SH-SY5Y (cell line): ENCODE data around the gene ATP10A.

Source experiments
- GATA2 ChIP-seq: IDR thresholded peaks from 2 replicates; pipeline ENCODE4 v1.6.1; 2011; ENCODE audit warnings: mild to moderate bottlenecking, low read depth, low read length
- GATA3 ChIP-seq: IDR thresholded peaks from 2 replicates; pipeline ENCODE4 v1.6.1; 2011; ENCODE audit warnings: low read depth, mild to moderate bottlenecking, low read length, moderate library complexity

ATP10A gene

GRCh38 chr15:25734680-25735355 is 128.3 kb downstream of the ATP10A start:
- TF ChIP-seq GATA2: no peak
- no peak for TF ChIP-seq GATA3

DNA sequence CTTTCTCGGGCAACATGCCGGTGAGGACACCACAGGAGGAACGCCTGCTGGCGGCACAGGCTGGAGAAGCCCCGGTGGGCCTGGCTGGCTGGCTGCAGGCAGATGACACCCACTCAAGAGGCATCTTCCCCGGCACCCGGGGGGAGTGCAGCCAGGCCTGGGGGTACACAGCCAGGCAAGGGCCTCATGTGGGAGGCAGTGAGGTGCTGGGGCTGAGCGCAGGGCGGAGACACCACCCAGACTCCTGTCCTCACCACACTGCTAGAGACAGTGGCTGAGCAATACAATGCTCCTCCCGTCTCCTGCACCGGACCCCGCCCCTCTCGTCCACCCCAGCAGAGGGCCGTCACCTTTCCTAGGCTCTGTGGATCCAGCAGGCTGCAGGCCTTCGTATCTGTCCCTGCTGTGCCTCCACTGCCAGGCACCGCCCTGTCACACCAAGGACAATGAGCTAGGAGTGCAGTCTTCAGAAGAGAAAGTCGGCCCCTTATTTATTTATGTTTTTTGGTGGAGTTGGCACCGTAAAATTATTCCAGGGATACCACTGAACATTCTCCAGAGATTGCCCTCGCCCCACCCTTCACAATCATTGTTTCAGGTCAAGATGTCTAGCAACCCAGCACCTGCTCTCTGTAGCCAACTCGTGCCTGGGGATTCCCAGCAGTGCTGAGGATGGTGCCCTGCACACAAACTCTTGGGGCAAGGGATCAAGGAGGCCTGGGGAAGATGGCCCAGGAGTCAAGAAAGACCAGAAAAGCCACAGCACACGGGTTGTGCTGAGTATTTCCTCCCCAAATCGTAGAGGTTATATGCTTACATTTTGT is 129.1 kb downstream of the ATP10A start:
- TF ChIP-seq GATA3: no peak
- no peak for TF ChIP-seq GATA2

DNA sequence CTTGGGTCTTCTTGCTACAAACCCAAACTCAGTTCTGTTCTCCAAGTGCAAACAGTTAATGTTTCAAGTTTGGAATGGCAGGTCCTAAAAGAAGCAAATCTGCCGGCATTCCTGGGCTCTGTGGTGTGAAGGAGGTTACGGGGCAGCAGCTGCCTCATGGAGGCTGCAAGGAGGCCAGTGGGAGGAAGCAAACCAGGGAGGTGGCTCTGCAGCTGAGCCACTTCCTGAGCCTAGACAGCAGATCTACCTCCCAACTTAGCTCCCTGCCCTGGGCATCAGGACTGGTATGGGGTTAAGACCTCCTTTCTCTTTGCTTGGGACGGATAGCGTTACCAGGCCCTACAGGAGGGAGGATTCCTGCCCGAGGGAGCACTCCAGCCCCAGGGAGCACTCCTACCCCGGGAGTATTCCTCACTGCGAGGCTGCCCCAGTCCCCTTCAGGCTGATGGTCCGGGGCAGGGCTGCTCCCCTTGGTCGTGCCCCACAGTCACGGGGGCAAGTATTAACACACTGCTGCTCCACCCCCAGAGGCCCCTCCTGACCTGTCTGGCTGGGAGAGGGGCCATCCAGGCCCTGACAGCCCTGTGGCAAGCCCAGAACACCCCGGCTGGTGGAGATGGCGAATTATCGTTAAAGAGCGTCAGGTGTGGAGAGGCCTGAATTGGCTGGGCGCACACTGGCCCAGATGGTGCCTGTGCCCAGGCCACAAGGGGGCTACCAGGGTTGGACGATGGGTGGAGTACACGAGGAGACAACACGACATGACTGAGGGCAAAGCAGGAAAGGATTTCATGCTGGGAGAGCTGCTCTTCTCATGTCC is 129.9 kb downstream of the ATP10A start:
- no peak for TF ChIP-seq GATA2
- no peak for TF ChIP-seq GATA3

GRCh38 chr15:25732191-25732590 is 130.9 kb downstream of the ATP10A start:
- no peak for TF ChIP-seq GATA2
- no peak for TF ChIP-seq GATA3

DNA sequence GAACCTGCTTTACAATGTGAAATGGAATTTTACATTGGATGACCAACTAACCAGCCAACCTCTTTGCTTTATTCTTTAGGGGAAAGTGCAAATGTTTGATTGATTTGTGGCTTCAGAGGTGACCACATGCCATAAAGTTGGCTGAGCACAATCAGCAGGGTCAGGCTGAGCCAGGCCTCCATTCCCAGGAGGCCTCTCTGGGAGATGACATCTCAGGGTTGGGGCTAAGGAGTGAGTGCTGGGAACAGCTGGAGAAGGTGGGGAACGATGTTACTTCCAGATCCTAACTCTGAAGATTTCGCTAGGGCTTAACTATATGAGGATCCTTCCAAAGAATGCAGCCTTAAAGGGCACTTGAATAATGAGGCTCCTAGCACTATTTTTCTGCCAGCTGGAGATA is 131.7 kb downstream of the ATP10A start:
- TF ChIP-seq GATA3: no peak
- TF ChIP-seq GATA2: no peak

- TF ChIP-seq GATA2: no peak
- no peak for TF ChIP-seq GATA3
These were observed 132.2 kb downstream of the ATP10A start for GRCh38 chr15:25730918-25731317.

DNA sequence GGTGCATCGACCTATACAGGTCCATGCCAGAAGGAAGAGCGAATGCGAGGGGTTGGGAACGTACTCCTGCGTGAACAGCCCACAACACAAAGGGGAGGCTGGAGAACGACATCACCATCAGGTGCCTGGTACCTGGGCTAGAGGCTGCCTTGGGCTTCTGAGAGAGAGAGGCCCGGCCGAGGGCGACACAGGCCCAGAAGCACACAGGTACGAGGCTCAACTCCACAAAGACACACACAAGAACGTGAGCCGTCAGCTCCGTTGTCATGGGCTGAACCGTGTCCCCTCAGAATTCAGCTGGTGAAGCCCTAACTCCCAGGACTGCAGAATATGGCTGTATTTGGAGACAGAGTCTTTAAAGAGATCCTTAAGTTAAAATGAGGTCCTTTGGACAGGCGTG is 134.3 kb downstream of the ATP10A start:
- no peak for TF ChIP-seq GATA3
- no peak for TF ChIP-seq GATA2

DNA sequence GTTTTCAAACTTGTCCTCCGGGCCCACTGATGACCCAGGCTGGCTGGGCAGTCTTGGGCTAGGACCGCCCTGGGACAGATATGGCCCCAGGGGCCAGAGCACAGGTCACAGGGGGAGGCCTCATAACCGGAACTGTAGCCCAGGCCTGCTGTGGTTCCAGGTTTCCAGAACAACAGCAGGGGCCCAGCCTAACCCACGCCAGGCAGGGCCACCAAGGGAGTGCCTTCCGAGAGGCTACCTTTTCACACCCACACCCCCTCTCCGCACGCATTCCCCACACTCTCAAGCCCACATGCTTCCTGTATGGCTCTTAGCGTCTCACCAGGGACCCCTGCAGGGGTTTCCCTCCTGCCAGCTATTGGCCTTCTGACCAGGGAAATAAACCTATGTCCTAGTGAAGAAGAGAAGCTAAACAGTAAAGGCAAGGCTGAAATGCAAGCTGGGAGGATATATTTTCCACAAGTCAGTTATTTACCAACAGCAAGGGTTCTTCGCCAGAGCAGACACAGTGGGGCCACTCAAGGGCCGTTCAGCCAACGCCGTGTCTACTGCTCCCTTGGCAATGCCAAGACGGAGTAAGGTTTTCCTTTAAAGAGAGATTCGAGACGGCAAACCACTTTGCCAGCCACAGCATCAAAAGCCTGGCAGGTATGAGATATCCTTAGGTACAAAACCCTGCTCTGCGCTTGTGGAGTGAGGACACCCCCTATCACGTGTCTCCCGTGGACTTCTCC is 135.1 kb downstream of the ATP10A start:
- TF ChIP-seq GATA3 (no peak), GATA2 (no peak)

- TF ChIP-seq GATA3: no peak
- no peak for TF ChIP-seq GATA2
These were observed 136.0 kb downstream of the ATP10A start for GRCh38 chr15:25727116-25727515.

DNA sequence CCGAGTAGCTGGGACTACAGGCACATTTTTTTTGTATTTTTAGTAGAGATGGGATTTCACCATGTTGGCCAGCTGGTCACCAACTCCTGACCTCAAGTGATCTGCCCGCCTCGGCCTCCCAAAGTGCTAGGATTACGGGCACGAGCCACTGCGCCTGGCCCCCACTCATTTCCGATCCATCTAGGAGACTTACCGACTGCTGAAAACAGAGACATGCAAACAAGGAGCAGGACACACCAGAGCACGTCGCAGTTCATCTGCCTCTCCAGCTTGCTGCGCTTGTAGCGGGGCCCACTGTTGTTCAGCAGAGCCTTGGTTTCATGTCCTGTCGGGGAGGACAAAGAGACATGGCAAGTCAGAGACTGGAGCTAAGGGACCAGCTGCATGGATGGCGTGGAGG is 137.4 kb downstream of the ATP10A start:
- TF ChIP-seq GATA3 (no peak), GATA2 (no peak)

GRCh38 chr15:25724899-25725298 is 138.2 kb downstream of the ATP10A start:
- TF ChIP-seq GATA3 (no peak), GATA2 (no peak)

GRCh38 chr15:25721605-25721955 is 141.5 kb downstream of the ATP10A start:
- TF ChIP-seq GATA3 (no peak), GATA2 (no peak)

DNA sequence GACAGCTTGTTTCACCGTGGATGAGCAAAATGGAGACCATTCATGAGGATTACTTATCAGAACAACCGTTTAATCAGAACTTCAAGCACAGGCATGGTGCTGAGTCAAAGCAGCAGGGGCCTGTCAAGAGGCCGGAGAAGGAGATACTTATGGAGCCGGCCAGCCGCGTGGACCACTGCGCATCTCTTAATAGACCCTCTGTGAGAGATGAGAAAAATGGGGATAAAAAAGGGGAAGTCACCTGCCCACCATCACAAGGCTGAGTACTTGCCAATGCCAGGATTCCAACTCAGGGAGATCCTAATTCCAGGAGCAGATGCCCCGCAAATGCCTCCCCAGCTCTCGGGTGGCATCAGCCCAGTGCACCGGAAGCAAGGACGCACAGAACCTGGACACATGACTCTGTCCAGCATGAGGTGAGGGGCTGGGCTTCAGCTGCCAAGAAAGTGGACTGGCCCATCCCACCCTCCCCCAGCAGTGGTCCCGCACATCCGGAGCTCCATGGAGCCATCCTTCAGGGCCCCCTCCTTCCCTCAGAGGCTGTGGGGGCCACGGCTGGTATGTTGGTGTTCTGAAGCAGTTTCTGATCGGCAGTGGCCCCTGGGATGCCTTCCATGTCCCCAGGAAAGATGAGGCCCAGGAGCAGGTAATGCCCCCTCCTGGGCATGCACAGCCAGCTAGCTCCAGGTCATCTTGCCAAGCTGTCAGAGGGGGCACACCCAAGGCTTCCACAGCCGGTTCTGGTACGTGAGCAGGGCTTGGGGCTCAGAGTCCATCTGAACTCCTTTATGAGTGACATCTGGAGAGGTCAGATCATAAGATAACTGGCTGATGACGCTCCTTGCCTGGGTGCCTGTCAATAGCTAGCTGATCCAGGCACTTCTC is 143.8 kb downstream of the ATP10A start:
- no peak for TF ChIP-seq GATA3
- 0 out of 2 replicates have a peak, but pooled peaks have one; percentile 45 for TF ChIP-seq GATA2

DNA sequence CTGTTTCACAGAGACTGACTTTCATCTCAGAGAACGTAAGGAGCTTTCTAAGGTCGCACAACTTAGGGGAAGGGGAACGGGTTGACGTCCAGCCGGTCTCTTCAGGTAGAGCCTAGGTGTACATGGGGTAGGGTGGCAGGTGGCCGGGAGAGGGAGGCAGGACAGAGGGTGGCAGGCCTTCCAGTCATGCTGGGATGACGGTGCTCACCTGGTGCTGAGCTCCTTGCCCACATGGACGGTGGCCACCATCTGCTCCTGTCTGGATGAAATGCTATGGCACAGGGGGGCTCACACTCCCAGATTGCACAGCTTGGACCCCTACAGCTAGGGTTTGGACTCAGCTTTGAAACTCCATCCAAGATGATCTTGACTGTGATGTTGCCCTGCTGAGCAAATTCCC is 144.5 kb downstream of the ATP10A start:
- TF ChIP-seq GATA3 (no peak), GATA2 (no peak)
